ENCODE measurements around the gene L3MBTL4.

- TF ChIP-seq ZBTB33 (IDR thresholded peaks at IDR 0.05; ENCODE audit: extremely low read depth, insufficient replicate concordance, low read length) (no peak), SP1 (IDR thresholded peaks at IDR 0.05; ENCODE audit: low read depth) (no peak), SIN3A (IDR thresholded peaks at IDR 0.05; ENCODE audit: low read depth) (no peak), EGR1 (IDR thresholded peaks at IDR 0.05; ENCODE audit: low read depth) (no peak), YY1 (IDR thresholded peaks at IDR 0.05; ENCODE audit: extremely low read depth, insufficient replicate concordance, low read depth, low read length) (no peak), RAD21 (IDR thresholded peaks at IDR 0.05; ENCODE audit: low read depth) (no peak), FOSL1 (IDR thresholded peaks at IDR 0.05; ENCODE audit: low read depth) (no peak), CEBPB (IDR thresholded peaks at IDR 0.05; ENCODE audit: low read depth) (no peak)
- TF ChIP-seq, protein P1, sequence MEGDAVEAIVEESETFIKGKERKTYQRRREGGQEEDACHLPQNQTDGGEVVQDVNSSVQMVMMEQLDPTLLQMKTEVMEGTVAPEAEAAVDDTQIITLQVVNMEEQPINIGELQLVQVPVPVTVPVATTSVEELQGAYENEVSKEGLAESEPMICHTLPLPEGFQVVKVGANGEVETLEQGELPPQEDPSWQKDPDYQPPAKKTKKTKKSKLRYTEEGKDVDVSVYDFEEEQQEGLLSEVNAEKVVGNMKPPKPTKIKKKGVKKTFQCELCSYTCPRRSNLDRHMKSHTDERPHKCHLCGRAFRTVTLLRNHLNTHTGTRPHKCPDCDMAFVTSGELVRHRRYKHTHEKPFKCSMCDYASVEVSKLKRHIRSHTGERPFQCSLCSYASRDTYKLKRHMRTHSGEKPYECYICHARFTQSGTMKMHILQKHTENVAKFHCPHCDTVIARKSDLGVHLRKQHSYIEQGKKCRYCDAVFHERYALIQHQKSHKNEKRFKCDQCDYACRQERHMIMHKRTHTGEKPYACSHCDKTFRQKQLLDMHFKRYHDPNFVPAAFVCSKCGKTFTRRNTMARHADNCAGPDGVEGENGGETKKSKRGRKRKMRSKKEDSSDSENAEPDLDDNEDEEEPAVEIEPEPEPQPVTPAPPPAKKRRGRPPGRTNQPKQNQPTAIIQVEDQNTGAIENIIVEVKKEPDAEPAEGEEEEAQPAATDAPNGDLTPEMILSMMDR (IDR thresholded peaks at IDR 0.05 in 2 of 3, conservative IDR thresholded peaks at IDR 0.05 in 1 of 3; ENCODE audit: borderline replicate concordance in 1 of 3, insufficient read depth in 1 of 3, low read depth in 2 of 3, low read length in 2 of 3), result no peak
These were observed 499.8 kb downstream of the L3MBTL4 start for GRCh38 chr18:5914951-5915350.
